ENCODE data around the gene PIGT.

Gene PIGT

GRCh38 chr20:45392733-45393132 is 23.2 kb upstream of the PIGT start:
- ATAC-seq = no peak

GRCh38 chr20:45394221-45395113 is 21.5 kb upstream of the PIGT start:
- no peak for ATAC-seq
- TF ChIP-seq BACH2 (CRISPR knock-in tag; IDR thresholded peaks at IDR 0.05; ENCODE audit: borderline replicate concordance) (no peak), GLIS3 (CRISPR knock-in tag; IDR thresholded peaks at IDR 0.05) (no peak), ZNF70 (CRISPR knock-in tag; IDR thresholded peaks at IDR 0.05) (no peak), ZFP30 (CRISPR knock-in tag; IDR thresholded peaks at IDR 0.05) (no peak), ESRRG (CRISPR knock-in tag; IDR thresholded peaks at IDR 0.05) (no peak), ZC3H10 (CRISPR knock-in tag; IDR thresholded peaks at IDR 0.05) (no peak), ZNF565 (CRISPR knock-in tag; conservative IDR thresholded peaks at IDR 0.05; ENCODE audit: low read depth) (no peak)

More at GRCh38 chr20:45392733-45393132, 23.2 kb upstream of the PIGT start:
- no peak for TF ChIP-seq CSDC2 (CRISPR knock-in tag; IDR thresholded peaks at IDR 0.05)
- TF ChIP-seq RARB (CRISPR knock-in tag; IDR thresholded peaks at IDR 0.05) = no peak
- TF ChIP-seq ZNF565 (CRISPR knock-in tag; conservative IDR thresholded peaks at IDR 0.05; ENCODE audit: low read depth) = no peak
- no peak for TF ChIP-seq CREB5 (CRISPR knock-in tag; IDR thresholded peaks at IDR 0.05; ENCODE audit: low read depth)
- TF ChIP-seq PPARA (CRISPR knock-in tag; IDR thresholded peaks at IDR 0.05; ENCODE audit: borderline replicate concordance) = no peak
- no peak for TF ChIP-seq ZNF8 (CRISPR knock-in tag; IDR thresholded peaks at IDR 0.05)
- TF ChIP-seq OSR1 (CRISPR knock-in tag; IDR thresholded peaks at IDR 0.05) = no peak
- no peak for TF ChIP-seq CSRNP3 (CRISPR knock-in tag; IDR thresholded peaks at IDR 0.05)
- TF ChIP-seq ZNF70 (CRISPR knock-in tag; IDR thresholded peaks at IDR 0.05) = no peak
- TF ChIP-seq SNAI2 (CRISPR knock-in tag; IDR thresholded peaks at IDR 0.05) = no peak
- TF ChIP-seq ESRRG (CRISPR knock-in tag; IDR thresholded peaks at IDR 0.05) = no peak
- no peak for TF ChIP-seq ZFP30 (CRISPR knock-in tag; IDR thresholded peaks at IDR 0.05)
- TF ChIP-seq ZC3H10 (CRISPR knock-in tag; IDR thresholded peaks at IDR 0.05) = no peak
- TF ChIP-seq BACH2 (CRISPR knock-in tag; IDR thresholded peaks at IDR 0.05; ENCODE audit: borderline replicate concordance) = no peak
- no peak for TF ChIP-seq GLIS3 (CRISPR knock-in tag; IDR thresholded peaks at IDR 0.05)
- TF ChIP-seq TOX (CRISPR knock-in tag; IDR thresholded peaks at IDR 0.05; ENCODE audit: borderline replicate concordance) = no peak
- no peak for TF ChIP-seq ZFP3 (CRISPR knock-in tag; IDR thresholded peaks at IDR 0.05)
- TF ChIP-seq PATZ1 (CRISPR knock-in tag; IDR thresholded peaks at IDR 0.05; ENCODE audit: borderline replicate concordance) = no peak
- no peak for TF ChIP-seq ARNTL (CRISPR knock-in tag; IDR thresholded peaks at IDR 0.05; ENCODE audit: borderline replicate concordance, low read depth)

- TF ChIP-seq CSDC2 (CRISPR knock-in tag; IDR thresholded peaks at IDR 0.05) (no peak), CREB5 (CRISPR knock-in tag; IDR thresholded peaks at IDR 0.05; ENCODE audit: low read depth) (no peak), ARNTL (CRISPR knock-in tag; IDR thresholded peaks at IDR 0.05; ENCODE audit: borderline replicate concordance, low read depth) (no peak), ESRRG (CRISPR knock-in tag; IDR thresholded peaks at IDR 0.05) (no peak), ZNF565 (CRISPR knock-in tag; conservative IDR thresholded peaks at IDR 0.05; ENCODE audit: low read depth) (no peak), PPARA (CRISPR knock-in tag; IDR thresholded peaks at IDR 0.05; ENCODE audit: borderline replicate concordance) (no peak), TCF4 (CRISPR knock-in tag; IDR thresholded peaks at IDR 0.05; ENCODE audit: borderline replicate concordance) (no peak), CSRNP3 (CRISPR knock-in tag; IDR thresholded peaks at IDR 0.05) (no peak)
- no peak for ATAC-seq
Measured at GRCh38 chr20:45395114-45395415, 20.9 kb upstream of the PIGT start.

Data from SK-N-SH treated with all-trans-retinoic acid at 6 μM for 48 hours (cell line).